ENCODE data around the gene GAK.

- TF ChIP-seq CTCF (IDR thresholded peaks at IDR 0.05) (no peak), POLR2A (IDR thresholded peaks at IDR 0.05; ENCODE audit: low read depth) (no peak)
These were observed 92.3 kb downstream of the GAK start for GRCh38 chr4:839675-840443.

Data from esophagus muscularis mucosa (tissue), 3 donors.